Measurements from ENCODE around the gene CACNA2D2.

DNA sequence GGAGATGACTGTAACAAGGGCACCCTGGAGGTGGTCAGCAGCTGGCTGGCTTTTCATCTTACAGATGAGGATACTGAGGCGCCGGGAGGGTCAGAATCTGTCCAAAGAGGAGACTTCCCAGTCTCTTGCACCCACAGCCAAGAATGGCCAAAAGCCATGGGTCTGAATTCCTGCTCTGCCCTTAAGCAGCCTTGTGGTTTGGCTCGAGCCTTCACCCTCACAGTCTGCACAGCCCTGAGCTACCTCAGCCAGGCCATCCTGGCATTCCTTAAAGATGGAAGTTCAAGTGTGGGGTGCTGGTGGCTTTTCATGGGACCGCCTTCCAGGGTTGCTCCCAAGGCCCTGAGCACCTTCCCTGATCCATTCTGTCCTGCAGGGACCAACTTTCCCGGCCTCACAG is 59.2 kb downstream of the CACNA2D2 start:
- TF ChIP-seq, protein P1, sequence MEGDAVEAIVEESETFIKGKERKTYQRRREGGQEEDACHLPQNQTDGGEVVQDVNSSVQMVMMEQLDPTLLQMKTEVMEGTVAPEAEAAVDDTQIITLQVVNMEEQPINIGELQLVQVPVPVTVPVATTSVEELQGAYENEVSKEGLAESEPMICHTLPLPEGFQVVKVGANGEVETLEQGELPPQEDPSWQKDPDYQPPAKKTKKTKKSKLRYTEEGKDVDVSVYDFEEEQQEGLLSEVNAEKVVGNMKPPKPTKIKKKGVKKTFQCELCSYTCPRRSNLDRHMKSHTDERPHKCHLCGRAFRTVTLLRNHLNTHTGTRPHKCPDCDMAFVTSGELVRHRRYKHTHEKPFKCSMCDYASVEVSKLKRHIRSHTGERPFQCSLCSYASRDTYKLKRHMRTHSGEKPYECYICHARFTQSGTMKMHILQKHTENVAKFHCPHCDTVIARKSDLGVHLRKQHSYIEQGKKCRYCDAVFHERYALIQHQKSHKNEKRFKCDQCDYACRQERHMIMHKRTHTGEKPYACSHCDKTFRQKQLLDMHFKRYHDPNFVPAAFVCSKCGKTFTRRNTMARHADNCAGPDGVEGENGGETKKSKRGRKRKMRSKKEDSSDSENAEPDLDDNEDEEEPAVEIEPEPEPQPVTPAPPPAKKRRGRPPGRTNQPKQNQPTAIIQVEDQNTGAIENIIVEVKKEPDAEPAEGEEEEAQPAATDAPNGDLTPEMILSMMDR (IDR thresholded peaks at IDR 0.05), result no peak
- no peak for TF ChIP-seq POLR2A (IDR thresholded peaks at IDR 0.05)
